C4-2B (cell line): ENCODE measurements around the gene GRB10.

Source experiments
- H3K27ac ChIP-seq: fragments of 450-650 bp; 2 replicates; pipeline ENCODE4 v1.5.1; 2017
- ZFX ChIP-seq: fragments of 450-650 bp; IDR thresholded peaks from 2 replicates; pipeline ENCODE4 v1.6.1; 2017
- TF ChIP-seq, protein P1 (sequence below): fragments of 450-650 bp; conservative IDR thresholded peaks from 2 replicates; pipeline ENCODE4 v1.5.1; 2017; ENCODE audit warnings: mild to moderate bottlenecking

Gene GRB10

GRCh38 chr7:50709151-50709550, 73.5 kb downstream of the GRB10 start:
- no peak overlapping the region for H3K27ac ChIP-seq
- TF ChIP-seq, protein P1, sequence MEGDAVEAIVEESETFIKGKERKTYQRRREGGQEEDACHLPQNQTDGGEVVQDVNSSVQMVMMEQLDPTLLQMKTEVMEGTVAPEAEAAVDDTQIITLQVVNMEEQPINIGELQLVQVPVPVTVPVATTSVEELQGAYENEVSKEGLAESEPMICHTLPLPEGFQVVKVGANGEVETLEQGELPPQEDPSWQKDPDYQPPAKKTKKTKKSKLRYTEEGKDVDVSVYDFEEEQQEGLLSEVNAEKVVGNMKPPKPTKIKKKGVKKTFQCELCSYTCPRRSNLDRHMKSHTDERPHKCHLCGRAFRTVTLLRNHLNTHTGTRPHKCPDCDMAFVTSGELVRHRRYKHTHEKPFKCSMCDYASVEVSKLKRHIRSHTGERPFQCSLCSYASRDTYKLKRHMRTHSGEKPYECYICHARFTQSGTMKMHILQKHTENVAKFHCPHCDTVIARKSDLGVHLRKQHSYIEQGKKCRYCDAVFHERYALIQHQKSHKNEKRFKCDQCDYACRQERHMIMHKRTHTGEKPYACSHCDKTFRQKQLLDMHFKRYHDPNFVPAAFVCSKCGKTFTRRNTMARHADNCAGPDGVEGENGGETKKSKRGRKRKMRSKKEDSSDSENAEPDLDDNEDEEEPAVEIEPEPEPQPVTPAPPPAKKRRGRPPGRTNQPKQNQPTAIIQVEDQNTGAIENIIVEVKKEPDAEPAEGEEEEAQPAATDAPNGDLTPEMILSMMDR, result no peak
- no peak for TF ChIP-seq ZFX

DNA sequence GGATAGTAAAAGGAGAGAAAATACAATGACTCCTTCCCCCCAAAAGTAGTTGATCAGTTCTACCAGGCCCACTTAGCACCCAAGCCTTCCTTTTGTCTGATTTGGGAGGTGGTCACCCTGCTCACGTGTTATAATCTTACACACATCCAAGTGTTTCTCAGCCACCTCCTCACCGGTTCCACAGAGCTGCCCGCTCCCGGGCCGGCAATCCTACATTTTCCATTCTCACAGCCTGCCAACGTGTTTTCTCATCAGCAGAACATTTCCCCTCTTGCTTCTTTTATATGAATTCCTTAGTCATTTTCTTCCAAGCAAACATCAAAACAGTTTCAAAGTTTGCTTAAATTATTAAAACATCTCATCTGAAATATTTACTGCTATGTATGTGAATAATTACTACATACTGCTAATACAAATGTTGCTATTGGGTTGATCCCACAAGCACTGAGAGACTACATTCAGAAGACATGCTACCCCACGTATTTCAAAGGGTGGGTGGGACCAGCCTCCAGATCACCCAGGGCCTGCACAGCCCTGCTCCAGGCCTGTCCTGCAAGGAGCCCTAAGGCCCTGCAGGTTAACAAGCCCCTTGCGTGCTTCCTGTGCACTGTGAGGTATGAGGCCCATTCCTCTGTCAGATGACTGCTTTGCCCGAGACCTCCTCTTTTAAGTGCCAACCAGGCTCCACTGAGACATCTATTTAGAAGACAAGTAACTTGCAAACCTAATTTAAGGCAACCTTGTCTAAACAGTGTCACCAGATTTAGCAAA, 75.3 kb downstream of the GRB10 start:
- TF ChIP-seq, protein P1, result no peak
- no peak for TF ChIP-seq ZFX
- no peak overlapping the region for H3K27ac ChIP-seq

DNA sequence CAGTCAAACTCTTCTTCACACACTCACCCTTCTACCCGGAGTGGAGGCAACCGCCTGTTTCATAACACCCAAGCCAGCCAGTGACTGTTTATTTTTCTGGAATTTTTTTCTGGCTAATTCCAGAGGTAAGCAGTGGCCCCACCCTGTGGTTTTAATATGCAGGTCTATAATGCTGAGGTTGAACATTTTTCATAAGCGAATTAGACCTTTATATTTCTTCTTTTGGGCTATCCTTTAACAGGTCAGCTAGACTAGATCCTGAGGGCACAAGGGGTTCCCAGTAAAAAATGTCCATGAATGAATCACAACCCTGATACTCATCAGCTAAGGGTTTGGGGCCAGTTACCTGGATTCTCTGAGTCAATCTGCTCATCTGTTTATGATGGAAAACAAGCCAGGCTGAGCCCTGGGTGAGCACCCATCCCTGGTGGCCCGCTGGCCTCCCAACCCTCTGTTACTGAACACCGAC, 76.2 kb downstream of the GRB10 start:
- H3K27ac ChIP-seq, result no peak overlapping the region
- no peak for TF ChIP-seq ZFX
- TF ChIP-seq, protein P1, result no peak

- H3K27ac ChIP-seq, result no peak overlapping the region
- TF ChIP-seq ZFX, result no peak
Measured at GRCh38 chr7:50704844-50705243, 77.9 kb downstream of the GRB10 start.

DNA sequence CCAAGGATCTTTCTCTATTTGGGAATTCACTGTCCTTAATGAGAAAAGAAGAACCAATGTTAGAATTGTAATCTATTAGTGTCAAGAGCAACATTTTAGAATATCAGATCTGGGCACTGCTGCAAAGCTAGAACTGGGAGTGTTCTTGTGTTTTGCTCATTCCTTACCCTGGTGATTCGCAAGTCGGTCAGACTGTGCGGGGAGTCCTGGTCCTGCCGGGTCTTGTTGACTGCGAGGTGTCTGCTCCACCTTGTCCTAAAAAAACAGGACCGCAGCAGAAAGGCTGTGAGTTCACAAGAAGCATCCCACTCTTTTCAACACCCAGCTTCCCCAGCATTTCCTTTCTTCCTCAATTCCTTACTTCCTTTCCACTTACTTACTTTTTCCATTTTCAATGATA, 79.0 kb downstream of the GRB10 start:
- no peak overlapping the region for H3K27ac ChIP-seq
- TF ChIP-seq, protein P1, result no peak
- TF ChIP-seq ZFX, result no peak

- no peak overlapping the region for H3K27ac ChIP-seq
- TF ChIP-seq, protein P1, result no peak
- no peak for TF ChIP-seq ZFX
Measured at GRCh38 chr7:50699143-50699542, 83.6 kb downstream of the GRB10 start.

DNA sequence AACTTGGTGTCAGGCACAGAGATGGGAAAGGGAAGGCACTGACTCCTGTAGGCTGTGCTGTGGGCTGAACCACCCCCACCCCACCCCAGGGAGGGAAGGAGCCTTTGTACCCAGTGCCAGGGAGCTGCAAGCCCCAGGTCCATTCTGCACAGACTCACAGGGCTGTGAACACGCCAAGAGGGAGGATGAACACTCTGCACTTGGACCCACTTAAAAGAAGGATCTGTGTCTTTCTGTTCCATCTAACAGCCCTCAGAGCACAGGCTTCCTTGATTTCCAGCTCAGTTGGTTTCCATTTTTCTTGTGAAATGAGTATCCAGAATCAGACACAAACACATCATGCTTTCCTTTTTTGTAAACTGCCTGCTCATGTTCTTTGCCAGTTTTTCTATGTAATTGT, 84.9 kb downstream of the GRB10 start:
- TF ChIP-seq, protein P1, result no peak
- TF ChIP-seq ZFX, result no peak
- no peak overlapping the region for H3K27ac ChIP-seq
